ENCODE results near the gene TRIM67.

Gene TRIM67

DNA sequence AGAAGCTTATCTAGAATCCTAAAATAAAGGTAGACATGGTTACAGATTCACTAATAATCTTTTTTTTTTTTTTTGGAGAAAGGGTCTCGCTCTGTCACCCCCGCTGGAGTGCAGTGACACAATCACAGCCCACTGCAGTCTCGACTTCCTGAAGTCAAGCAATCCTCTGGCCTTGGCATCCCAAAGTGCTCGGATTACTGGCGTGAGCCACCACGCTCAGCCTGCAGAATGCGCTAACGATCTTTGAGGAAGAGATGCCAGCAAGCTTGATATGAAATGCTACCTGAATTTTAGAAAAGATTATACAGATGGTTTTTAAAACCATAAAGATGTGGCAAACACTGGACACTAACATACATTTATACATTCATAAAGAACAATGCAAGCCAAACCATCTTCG, 75.1 kb downstream of the TRIM67 start:
- no peak for DNase-seq

GRCh38 chr1:231238298-231238697, 76.4 kb downstream of the TRIM67 start:
- no peak for DNase-seq

DNA sequence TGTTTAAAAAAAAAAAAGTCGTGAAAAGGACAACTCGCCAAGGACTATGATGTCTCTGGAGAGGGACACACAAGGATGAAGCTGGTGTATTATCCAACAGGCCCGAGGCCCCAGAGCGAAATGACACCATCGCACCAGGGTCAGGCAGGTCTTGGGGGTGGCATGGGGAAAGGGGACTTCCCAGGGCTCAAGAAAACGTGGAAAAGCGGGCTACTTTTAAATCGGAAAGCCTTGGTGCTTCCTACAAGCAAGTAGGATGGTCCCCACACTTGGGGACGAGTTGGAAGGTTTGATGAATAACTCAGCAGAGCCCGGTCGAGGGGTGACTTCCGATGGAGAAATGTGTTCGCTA, 78.6 kb downstream of the TRIM67 start:
- DNase-seq: no peak

GRCh38 chr1:231240883-231241735, 79.3 kb downstream of the TRIM67 start, which contains the start of gene GNPAT:
Gene GNPAT, plus strand, starts transcription at chr1:231241212. Its CDS starts 167 bp downstream, at chr1:231241379.
- DNase-seq: peak; percentile 91

DNA sequence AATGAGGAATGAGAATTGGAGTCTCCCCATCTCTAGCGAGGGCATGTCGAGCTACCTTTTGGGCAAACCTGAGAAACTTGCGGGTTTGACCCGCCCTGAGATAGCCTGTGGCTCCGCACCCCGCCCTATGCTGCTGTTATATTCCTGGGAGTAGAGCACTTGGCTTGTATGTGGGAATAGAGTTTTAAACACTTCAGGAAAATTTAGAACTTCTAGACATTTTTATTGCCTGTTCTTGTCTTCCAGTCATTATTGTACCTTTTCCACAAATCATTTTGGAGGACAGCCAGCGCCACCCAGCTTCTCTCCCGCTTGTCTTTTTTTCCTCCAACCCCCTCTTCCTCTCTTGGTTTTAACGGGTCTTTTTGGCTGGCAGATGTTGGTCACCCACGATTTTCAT, 79.9 kb downstream of the TRIM67 start:
- peak; percentile 14 for DNase-seq

DNA sequence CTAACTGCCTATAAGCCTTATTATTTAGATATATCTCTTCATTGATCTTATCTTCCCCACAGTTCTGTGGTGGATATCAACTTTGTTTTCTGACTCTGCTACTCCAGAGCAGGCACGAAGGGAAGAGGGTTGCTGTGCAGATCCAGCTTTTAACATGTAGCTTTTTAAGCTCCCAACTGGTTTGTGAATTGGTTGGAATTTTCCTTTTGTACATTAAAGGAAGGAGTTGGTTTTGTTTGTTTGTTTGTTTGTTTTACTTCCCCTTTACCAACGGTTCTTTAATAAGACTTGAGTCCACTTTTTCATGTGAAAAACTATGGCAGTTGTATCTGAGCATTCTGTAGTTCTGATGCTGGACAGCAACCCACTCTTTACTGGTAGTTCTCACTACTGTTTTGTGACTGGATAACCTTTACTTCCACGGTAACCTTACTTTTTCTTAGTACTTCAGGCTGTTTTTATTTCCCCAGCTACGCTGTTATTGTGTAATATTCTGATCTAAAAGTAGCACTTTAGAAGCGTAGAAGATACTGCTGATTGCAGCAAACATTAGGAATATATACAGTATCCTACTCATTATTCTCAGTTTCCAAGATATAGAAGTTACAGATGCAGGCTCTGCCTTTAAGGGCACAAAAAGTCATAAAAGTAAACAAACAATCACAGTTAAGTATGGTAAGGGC, 80.8 kb downstream of the TRIM67 start:
- DNase-seq: no peak

DNA sequence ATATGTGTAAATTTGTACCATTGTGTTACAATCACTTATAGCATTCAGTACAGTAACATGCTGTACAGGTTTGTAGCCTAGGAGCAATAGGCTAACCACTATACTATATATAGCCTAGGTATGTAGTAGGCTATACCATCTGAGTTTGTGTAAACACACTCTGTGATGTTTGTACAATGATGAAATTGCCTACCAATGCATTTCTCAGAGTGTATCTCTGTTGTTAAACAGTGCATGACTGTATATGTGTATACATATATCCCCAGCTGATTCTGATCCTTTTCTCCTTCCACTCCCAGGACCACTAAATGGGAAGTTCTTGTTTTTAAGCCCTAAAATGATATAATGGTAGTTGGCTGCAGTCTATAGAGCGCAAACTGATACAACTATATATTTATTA, 86.9 kb downstream of the TRIM67 start:
- DNase-seq: no peak

DNA sequence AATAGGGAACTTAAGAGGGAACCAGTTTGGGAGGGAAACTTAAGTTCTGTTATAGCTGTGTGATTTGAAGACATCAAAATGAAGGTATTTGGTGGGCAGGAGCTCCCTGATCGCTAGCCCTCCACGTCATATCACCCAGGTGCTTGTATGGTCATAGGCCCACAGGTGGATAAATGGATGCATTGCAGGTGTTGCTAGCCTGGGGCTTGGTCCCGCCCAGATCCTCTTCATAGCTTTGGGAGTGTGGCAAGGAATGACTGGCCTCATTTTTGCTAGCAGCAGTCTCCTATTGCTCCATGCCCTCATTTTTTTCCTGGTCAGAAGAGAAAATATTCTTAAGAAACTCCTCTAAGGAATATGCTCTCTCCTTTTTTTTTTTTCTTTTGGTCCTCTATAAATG, 90.5 kb downstream of the TRIM67 start:
- DNase-seq: no peak

- DNase-seq: no peak
These were observed 98.5 kb downstream of the TRIM67 start for GRCh38 chr1:231260351-231260750.

- DNase-seq: no peak
These were observed 102.8 kb downstream of the TRIM67 start for GRCh38 chr1:231264642-231265041.

DNA sequence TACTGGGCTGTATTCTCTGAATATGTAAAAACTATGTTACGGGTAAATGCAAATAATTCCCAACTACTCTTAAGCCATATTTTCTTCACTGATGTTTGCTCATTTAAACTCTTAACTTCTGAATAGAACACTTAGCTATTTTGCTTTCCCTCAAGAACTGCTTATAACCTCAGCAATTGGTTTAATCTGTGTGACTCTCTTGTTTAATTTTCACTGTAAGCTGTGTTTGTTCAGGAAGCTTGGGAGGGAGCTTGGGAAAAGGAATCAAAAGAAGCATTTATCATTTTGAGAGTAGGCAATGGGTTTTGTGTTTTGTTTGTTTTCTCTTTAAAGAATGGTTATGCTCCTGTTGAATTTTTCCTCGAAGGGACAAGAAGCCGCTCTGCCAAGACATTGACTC, 103.5 kb downstream of the TRIM67 start:
- no peak for DNase-seq

DNA sequence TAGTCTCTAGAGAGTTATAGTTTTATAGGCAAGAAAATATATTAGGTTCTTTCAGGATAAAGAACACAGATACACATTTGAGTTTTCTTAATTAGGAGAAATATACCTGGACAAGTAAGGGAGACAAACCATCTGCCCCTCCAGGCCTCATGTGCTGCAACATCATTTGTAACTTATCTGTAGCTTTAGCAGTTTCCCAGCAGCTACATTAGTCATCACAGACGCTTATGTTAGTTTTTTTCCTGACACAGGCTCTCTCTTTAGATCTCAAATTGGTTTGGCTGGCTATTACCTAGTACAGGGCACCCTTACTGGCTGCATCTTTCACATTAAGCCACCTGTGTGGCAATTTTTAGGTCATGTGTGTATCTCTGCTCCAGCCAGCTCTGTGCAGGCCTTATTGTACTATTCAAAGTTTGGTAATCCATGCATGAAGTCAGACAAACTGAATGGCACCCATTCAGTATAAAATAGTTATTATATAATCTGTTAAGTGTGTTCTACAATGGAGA, 105.0 kb downstream of the TRIM67 start:
- no peak for DNase-seq
